DND-41 (cell line): ENCODE measurements around the gene C8B.

Experiments
- EZH2 ChIP-seq: IDR thresholded peaks from 3 replicates; pipeline ENCODE4 v1.6.1; 2012; ENCODE audit warnings: borderline replicate concordance, low read depth, mild to moderate bottlenecking, moderate library complexity, low read length, inconsistent platforms; ENCODE audit not compliant: severe bottlenecking
- TF ChIP-seq, protein P1 (sequence below): IDR thresholded peaks from 2 replicates; pipeline ENCODE4 v1.5.1; 2012; ENCODE audit warnings: borderline replicate concordance, low read length, moderate library complexity, mild to moderate bottlenecking; ENCODE audit not compliant: poor library complexity, severe bottlenecking; ENCODE audit errors: extremely low read depth

GRCh38 chr1:56983484-56983883 lies 17.7 kb upstream of the C8B start:
- TF ChIP-seq, protein P1, sequence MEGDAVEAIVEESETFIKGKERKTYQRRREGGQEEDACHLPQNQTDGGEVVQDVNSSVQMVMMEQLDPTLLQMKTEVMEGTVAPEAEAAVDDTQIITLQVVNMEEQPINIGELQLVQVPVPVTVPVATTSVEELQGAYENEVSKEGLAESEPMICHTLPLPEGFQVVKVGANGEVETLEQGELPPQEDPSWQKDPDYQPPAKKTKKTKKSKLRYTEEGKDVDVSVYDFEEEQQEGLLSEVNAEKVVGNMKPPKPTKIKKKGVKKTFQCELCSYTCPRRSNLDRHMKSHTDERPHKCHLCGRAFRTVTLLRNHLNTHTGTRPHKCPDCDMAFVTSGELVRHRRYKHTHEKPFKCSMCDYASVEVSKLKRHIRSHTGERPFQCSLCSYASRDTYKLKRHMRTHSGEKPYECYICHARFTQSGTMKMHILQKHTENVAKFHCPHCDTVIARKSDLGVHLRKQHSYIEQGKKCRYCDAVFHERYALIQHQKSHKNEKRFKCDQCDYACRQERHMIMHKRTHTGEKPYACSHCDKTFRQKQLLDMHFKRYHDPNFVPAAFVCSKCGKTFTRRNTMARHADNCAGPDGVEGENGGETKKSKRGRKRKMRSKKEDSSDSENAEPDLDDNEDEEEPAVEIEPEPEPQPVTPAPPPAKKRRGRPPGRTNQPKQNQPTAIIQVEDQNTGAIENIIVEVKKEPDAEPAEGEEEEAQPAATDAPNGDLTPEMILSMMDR = no peak
- TF ChIP-seq EZH2 = no peak
